GM04504 (cell line): Measurements from ENCODE around the gene QPCTL.

Experiments used
- DNase-seq: peaks from one replicate; pipeline ENCODE4 v3.0.0-alpha.2; 2012; ENCODE audit warnings: low read depth

QPCTL gene

GRCh38 chr19:45692187-45693105 lies at the start of gene QPCTL:
Gene QPCTL, plus strand, starts transcription at chr19:45692666. Its CDS starts 38 bp downstream, at chr19:45692704.
- DNase-seq: peak; percentile 100

- DNase-seq: peak; percentile 40
These were observed 49.2 kb upstream of the QPCTL start for GRCh38 chr19:45643024-45643926.

- DNase-seq: no peak
These were observed 48.3 kb upstream of the QPCTL start for GRCh38 chr19:45643927-45644771.

GRCh38 chr19:45645068-45645630 lies 47.3 kb upstream of the QPCTL start:
- no peak for DNase-seq

- no peak for DNase-seq
These were observed 46.7 kb upstream of the QPCTL start for GRCh38 chr19:45645631-45646344.

- no peak for DNase-seq
These were observed 46.1 kb upstream of the QPCTL start for GRCh38 chr19:45646345-45646698.

- no peak for DNase-seq
These were observed 41.7 kb upstream of the QPCTL start for GRCh38 chr19:45650722-45651121.

GRCh38 chr19:45653634-45654033 lies 38.8 kb upstream of the QPCTL start:
- no peak for DNase-seq

GRCh38 chr19:45655073-45655472 lies 37.4 kb upstream of the QPCTL start:
- DNase-seq: no peak

GRCh38 chr19:45657520-45658167 lies 34.8 kb upstream of the QPCTL start:
- DNase-seq: no peak

GRCh38 chr19:45659096-45659729 lies 33.3 kb upstream of the QPCTL start:
- no peak for DNase-seq

- no peak for DNase-seq
These were observed 31.8 kb upstream of the QPCTL start for GRCh38 chr19:45660636-45661035.

GRCh38 chr19:45663800-45664199 lies 28.7 kb upstream of the QPCTL start:
- no peak for DNase-seq

- DNase-seq: no peak
These were observed 27.9 kb upstream of the QPCTL start for GRCh38 chr19:45664575-45664974.

GRCh38 chr19:45667620-45668341 lies 24.7 kb upstream of the QPCTL start, which contains the start of gene GIPR:
Gene GIPR, plus strand, starts transcription at chr19:45668221. Its CDS starts 1,300 bp downstream, at chr19:45669521.
- DNase-seq: no peak

GRCh38 chr19:45668342-45668871 lies 24.1 kb upstream of the QPCTL start:
- no peak for DNase-seq

GRCh38 chr19:45670670-45671453 lies 21.6 kb upstream of the QPCTL start:
- DNase-seq: no peak

- DNase-seq: no peak
These were observed 17.5 kb upstream of the QPCTL start for GRCh38 chr19:45674946-45675345.
